Liver (tissue), 3 donors: ENCODE measurements around the gene MICAL1.

Experiments
- FOXA1 ChIP-seq: IDR thresholded peaks from 2 replicates; pipeline ENCODE4 v1.6.1; 2016; ENCODE audit warnings: antibody characterized with exemption
- TAF1 ChIP-seq: conservative IDR thresholded peaks from 2 replicates; pipeline ENCODE4 v1.6.1; 2016; ENCODE audit warnings: antibody characterized with exemption, mild to moderate bottlenecking
- YY1 ChIP-seq: IDR thresholded peaks from 2 replicates; pipeline ENCODE4 v1.6.1; 2016; ENCODE audit warnings: antibody characterized with exemption, mild to moderate bottlenecking
- TF ChIP-seq, protein P1 (sequence below): fragments of 150-350 bp; IDR thresholded peaks from 2 replicates; pipeline ENCODE4 v1.5.1; 2017; ENCODE audit warnings: improper control_type of control experiment, low read depth, low read length; ENCODE audit not compliant: missing input control
- donor health status: healthy.
- donor health status: healthy.

DNA sequence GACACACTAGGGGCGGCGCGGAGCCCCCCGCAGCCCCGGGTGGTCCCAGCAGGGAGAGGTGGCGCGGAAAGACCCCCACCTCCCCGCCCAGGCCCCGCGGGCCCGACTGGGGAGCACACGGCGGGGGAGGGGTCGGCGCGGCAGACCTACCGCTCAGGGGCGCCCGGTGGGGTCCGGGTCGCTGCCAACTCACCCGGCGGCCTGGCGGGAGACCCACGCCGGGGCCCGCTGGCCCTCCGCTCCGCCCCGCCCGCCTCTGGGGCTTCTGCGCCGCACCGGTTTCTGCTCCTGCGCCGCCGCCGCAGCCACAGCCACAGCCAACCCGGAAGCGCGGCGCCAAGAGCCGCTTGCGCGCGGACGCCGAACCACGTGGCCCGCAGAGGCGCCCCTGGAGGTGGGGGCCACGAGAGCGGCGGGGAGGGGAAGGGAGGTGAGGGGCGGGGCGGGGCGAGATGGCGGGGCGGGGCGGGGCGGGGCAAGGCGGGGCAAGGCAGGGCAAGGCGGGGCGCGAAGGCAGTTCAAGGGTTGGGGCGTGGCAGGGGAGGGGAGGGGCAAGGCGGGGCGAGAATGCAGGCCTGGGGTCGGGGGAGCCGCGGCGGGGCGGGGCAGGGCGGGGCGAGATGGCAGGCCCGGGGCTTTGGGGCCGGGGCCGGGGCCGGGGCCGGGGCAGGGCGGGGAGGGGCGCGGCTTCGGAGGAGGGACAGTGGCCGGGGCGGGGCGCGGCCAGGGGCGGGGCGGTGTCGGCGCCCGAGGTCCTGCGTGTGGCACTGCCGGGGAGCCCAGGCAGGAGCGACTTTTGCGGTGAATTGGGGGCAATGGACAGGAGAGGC lies 27.5 kb upstream of the MICAL1 start, which contains the start of gene ZBTB24:
- TF ChIP-seq TAF1 = no peak
- TF ChIP-seq, protein P1, sequence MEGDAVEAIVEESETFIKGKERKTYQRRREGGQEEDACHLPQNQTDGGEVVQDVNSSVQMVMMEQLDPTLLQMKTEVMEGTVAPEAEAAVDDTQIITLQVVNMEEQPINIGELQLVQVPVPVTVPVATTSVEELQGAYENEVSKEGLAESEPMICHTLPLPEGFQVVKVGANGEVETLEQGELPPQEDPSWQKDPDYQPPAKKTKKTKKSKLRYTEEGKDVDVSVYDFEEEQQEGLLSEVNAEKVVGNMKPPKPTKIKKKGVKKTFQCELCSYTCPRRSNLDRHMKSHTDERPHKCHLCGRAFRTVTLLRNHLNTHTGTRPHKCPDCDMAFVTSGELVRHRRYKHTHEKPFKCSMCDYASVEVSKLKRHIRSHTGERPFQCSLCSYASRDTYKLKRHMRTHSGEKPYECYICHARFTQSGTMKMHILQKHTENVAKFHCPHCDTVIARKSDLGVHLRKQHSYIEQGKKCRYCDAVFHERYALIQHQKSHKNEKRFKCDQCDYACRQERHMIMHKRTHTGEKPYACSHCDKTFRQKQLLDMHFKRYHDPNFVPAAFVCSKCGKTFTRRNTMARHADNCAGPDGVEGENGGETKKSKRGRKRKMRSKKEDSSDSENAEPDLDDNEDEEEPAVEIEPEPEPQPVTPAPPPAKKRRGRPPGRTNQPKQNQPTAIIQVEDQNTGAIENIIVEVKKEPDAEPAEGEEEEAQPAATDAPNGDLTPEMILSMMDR = no peak
- no peak for TF ChIP-seq FOXA1
- TF ChIP-seq YY1 = no peak
